UCSD-AML1 (cell line): Measurements from ENCODE around the gene SLC10A4.

Experiments
- DNase-seq: peaks from one replicate; lab custom pipeline; 2025; ENCODE audit not compliant: unreplicated experiment; lab: John Stamatoyannopoulos, UW

SLC10A4 gene

GRCh38 chr4:48484494-48485168, 1.5 kb downstream of the SLC10A4 start:
- DNase-seq = no peak

GRCh38 chr4:48489683-48490011, 6.5 kb downstream of the SLC10A4 start:
- no peak for DNase-seq

- DNase-seq = no peak
Measured at GRCh38 chr4:48490012-48490679, 7.0 kb downstream of the SLC10A4 start, which contains the start of gene ZAR1. TSS of gene ZAR1 (plus strand) at chr4:48490252. CDS start at chr4:48490292, 40 bp downstream.

- no peak for DNase-seq
Measured at GRCh38 chr4:48490680-48491513, 7.8 kb downstream of the SLC10A4 start.

GRCh38 chr4:48491514-48492176, 8.5 kb downstream of the SLC10A4 start:
- no peak for DNase-seq

- no peak for DNase-seq
Measured at GRCh38 chr4:48493452-48494100, 10.4 kb downstream of the SLC10A4 start.

GRCh38 chr4:48495941-48496340, 12.8 kb downstream of the SLC10A4 start:
- DNase-seq = no peak

GRCh38 chr4:48498895-48499294, 15.8 kb downstream of the SLC10A4 start:
- DNase-seq = no peak

- no peak for DNase-seq
Measured at GRCh38 chr4:48499551-48500066, 16.5 kb downstream of the SLC10A4 start.

- no peak for DNase-seq
Measured at GRCh38 chr4:48503233-48504025, 20.3 kb downstream of the SLC10A4 start.

- DNase-seq = no peak
Measured at GRCh38 chr4:48504026-48504330, 20.8 kb downstream of the SLC10A4 start.

- no peak for DNase-seq
Measured at GRCh38 chr4:48504352-48504751, 21.2 kb downstream of the SLC10A4 start.

GRCh38 chr4:48506716-48507115, 23.6 kb downstream of the SLC10A4 start:
- DNase-seq = no peak

GRCh38 chr4:48509543-48509942, 26.4 kb downstream of the SLC10A4 start:
- DNase-seq = no peak

GRCh38 chr4:48518143-48518542, 35.0 kb downstream of the SLC10A4 start:
- DNase-seq = no peak

GRCh38 chr4:48526406-48526805, 43.3 kb downstream of the SLC10A4 start:
- DNase-seq = no peak

- no peak for DNase-seq
Measured at GRCh38 chr4:48538358-48538757, 55.2 kb downstream of the SLC10A4 start.
